HG03520 (cell line): ENCODE measurements around the gene TYK2.
"Not testable (repeated sequence)": the region's sequence is repeated elsewhere in the genome, so short reads cannot be mapped to it uniquely, and the experiment has no call there.

ENCODE experiments used
- ATAC-seq: cut with Tn5 transposase; IDR thresholded peaks from one replicate; pipeline ENCODE4 v1.9.1; 2021; ENCODE audit warnings: mild to moderate bottlenecking, moderate library complexity; ENCODE audit not compliant: unreplicated experiment

Gene TYK2

DNA sequence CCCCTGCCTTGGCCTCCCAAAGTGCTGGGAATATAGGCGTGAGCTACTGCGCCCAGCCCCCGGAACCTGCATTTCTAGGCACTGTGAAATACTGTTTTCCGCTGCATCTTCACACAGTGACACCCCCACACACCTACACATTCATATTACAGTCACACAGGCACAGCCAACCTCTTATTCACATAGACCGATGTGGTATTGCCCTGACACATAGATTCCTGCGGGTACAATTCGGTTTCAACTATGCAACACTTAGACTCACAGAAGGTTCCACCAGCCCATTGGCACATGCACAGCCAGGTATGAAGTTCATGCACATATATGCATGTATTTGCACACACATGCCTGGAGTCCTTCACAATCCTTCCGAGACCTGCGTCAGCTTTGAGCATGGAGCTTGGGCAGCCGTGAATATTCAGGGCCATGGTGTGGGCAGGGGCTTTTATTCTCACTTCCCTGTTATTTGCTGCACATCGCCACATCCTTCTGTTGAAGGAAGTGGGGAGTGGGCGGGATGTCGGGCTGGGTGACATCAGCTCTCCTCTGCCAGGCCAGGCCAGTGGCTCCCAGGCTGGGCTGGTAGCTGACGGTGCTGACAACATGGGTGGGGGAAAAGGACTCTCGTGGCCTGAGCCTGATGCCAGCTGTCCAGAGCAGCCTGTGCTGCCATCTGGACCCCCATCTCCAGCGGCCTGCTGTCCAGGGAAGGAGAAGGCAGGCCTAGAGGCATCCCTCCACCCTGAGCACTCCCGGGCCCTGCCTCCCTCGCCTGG lies 28.3 kb upstream of the TYK2 start:
- no peak for ATAC-seq

DNA sequence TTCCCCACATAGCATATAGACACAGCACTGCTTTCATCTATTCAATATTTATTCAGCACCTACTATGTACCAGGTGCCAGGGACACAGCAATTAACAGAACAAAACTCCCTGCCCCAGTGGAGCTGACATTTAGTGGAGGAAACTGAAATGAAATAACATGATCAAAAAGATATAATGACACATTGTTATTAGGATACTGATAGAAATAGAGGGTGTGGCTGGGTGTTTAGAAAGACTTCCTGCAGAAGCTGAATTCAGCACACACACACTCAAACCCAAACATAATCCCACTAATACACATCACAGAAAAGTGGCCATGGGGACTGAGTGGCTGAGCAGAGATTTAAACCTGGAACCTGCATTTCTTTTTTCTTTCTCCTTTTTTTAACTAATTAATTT lies 26.7 kb upstream of the TYK2 start:
- no peak for ATAC-seq

DNA sequence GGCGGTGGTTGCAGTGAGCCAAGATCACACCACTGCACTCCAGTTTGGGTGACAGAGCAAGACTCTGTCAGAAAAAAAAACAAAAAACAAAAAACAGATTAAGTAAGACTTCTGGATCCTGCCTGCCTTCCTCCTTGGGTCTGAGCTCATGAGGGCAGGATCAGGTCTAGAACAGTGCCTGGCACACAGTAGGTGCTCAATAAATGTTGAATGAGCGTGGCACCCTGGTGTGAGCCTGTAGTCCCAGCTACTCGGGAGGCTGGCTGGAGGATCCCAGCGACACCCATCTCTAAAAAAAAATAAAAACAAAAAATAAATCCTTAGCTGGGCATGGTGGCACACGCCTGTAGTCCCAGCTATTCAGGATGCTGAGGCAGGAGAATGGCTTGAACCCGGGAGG lies 25.8 kb upstream of the TYK2 start:
- no peak for ATAC-seq

DNA sequence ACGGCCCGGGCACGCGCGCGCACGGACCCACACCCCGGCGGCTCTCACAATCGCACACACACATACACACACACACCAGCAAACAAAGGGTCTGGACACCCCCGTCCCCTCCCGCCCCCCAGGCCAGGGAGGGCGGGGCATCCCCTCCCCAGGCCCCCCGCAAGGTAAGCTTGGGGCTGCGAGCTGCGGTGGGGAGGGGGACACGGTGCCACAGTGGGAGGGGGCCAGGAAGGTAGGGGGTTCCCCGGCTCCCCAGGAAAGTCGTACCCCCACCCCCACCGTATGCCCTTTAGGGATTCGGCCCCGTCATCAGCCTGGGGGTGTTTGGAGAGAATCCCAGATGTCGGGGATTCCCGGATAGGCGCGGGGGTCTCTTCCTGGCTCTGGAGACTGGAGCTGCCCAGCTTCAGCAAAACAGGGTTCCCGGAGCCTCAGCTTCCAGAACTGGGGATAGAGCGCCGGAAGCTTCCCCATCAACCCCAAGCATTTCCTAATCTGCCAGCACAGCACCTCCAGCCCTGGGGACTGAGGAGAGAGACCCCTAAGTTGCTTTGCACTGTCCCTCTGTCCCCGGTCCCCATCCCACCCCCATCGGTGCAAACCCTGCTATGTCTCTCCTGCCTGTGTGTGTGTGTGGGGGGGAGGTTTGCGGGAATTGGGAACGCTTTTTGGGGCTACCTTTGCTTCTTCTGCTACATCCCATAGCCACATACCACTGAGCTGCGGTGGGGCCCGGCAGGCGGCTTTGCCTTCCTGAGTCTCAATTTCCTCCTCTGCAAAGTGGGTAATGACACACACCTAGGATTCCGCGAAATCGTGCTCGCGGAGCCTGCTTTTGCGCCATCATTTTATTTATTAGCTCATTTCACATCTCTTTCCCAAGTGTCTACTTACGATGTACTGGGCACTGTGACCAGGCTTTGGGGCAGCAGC lies 24.8 kb upstream of the TYK2 start:
- no peak for ATAC-seq

DNA sequence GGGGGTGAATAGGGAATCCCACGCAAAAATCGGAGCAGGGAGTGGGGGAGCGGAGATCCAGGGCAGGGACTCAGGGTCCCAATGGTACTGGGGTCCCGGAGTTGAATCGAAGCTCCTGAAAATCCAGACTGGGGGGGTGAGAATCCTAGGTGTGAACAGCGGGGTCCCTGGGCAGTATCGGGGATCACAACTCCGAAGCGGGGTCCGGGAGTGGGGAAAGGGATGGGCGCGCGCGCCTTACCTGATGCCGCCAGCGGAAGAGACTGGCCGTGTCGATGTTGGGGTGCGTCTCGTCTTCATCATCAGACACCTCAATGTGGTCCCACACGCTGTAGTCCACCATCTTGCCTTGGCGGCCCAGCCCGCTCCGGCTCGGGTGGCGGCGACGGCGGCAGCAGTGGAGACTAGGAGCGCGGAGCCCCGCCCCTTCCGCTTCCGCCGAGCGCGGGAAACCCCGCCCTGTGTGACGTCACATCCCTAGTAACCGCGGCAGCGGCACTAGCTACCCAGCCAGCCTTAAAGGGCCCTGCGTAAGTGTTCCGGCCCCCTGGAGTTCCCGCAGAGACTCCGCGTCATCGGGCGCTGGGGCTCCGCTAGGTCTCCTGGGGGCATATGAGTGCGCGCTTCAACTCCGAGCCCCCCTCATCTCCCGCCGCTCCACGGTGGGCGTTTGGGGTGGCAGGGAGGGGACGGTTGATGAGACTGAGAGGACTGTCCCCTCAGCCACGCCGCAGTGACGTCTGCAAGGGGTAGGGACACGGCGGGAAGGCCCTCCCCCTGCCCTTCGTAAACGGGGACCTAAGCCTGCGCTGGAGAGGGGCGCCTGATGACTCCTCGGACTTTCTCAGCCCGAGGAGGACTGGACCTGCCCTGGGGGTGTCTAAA lies 23.0 kb upstream of the TYK2 start, which contains the start of gene CDC37:
Gene CDC37 (minus strand): TSS at position 406 of the 885 bp plus-strand sequence. CDS start 63 bp downstream, at position 343.
- peak; percentile 75 for ATAC-seq

DNA sequence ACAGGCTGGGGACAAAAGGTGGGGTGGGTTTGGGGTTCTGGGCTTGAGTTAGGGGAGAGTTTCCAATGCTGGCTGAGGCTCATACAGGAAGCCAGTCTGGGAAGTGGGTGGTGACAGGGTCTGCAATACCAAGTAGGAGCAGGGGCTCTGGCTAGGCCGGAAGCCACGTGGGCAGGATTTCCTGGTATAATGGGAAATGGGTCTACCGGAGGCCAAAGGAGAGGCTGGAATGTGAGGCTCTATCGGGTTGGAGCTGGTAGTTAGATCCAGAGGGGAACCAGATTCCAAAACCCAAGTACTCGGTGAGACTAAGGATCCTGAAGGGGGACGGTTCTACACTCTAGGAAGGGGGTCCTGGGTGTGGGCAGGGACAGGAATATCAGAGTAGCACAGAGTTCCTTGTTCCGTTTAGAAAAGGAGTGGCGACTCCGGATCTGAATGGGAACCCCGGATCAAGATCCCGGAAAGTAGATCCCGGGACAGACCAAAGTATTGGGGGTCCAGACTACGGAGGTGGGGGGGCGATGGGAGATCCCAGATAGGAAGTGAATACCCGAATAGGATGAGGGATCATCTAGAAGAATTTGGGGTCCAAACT lies 22.2 kb upstream of the TYK2 start:
- ATAC-seq, result no peak

DNA sequence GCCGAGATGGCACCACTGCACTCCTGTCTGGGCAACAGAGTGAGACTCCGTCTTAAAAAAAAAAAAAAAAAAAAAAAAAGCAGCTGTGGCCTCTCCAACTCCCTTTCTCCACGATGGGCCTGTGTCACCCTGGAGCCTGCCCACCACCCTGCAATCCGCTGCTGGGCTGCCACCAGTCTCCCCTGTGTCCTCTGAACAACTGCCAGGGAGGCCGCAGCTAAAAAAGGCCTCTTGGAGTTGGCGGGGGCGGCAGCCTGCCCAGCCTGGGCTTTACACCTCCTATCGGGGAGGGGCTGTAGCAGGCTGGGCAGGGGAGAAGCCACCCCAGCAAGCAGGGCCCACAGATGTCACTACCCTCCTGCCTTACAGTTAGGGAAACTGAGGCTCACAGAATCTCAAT lies 19.5 kb upstream of the TYK2 start:
- ATAC-seq, result no peak

DNA sequence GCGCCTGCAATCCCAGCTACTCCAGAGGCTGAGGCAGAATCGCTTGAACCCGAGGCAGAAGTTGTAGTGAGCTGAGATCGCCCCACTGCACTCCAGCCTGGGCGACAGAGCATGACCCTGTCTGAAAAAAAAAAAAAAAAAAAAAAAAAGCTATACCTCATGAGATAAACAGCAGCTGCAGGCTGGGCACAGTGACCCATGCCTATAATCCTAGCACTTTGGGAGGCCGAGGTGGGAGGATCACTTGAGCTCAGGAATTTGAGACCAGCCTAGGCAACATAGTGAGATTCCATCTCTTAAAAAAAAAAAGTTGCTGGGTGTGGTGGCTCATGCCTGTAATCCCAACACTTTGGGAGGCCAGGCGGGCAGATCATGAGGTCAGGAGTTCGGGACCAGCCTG lies 19.0 kb upstream of the TYK2 start:
- not testable (repeated sequence) for ATAC-seq

DNA sequence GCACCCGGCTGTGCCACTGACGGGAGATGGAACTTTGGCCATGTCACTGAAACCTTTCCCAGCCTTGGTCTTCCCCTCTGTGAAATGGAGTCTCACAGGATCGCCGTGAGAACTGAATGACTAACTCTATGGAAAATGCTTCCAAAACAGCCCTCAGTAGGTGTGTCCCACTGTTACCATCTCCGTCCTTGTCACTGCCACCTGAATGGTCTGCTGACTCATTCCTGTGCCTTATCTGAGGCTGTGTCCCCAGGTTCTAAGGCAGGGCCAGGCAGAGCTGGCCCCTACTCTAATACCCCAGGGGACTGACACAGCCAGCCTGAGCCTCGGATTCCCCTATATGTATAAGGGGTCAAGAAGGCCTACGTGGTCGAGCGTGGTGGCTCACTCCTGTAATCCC lies 18.4 kb upstream of the TYK2 start:
- ATAC-seq, result no peak

DNA sequence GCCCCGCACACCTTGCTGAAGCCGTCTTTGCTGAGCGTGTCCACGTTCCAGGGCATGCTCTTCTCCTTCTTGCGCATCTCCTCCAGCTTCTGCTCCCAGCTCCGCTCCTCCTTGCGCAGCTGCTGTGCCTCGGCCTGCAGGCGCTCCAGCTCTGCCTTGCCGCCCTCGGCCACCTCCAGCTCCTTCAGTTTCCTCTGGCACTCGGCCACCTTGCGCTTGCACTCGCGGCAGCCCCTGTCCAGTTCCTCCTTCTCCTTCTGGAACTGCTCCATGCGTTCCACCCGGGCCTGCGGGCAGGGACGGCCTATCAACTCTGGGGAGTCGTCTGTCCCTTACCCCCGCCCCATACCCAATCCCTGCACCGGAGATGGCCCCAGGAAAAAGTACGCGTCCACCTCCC lies 15.5 kb upstream of the TYK2 start:
- no peak for ATAC-seq

DNA sequence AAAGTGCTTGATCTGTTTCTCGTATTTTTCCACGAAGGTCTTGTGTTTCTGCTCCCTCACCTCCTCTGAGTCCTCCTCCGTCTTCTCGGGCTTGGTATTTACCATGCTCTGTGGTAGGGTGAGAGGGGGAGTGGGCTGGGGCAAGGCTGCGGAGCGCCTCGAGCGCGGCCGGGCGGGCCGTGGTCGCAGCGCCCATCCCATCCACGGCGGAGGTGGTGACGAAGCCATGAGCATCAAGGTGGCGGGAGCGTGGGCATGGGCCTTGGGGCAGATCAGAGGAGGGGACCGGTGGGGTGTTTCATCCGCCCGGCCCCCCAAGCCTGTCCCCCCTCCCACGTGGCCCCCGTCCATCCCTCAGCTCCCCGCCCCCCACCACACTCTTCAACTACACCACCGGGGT lies 15.1 kb upstream of the TYK2 start:
- no peak for ATAC-seq

DNA sequence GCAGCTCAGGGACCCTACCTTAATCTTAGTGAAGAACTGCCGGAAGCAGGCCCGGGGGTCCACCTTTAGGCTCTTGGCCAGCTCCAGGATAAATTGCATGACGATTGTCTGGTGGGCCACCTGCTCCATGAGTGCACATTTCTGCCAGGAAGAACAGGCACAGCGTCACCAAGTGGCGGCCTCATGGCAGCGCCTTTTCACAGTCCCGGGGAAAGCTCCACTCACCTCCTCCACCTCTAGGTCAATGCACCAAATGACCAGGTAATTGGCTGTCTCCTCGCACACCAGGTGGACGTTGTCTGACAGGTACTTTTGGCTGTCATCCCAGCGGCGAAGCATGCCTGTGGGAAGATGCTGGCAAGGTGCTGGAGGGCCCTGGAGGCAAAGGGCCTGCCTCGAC lies 14.6 kb upstream of the TYK2 start:
- no peak for ATAC-seq

DNA sequence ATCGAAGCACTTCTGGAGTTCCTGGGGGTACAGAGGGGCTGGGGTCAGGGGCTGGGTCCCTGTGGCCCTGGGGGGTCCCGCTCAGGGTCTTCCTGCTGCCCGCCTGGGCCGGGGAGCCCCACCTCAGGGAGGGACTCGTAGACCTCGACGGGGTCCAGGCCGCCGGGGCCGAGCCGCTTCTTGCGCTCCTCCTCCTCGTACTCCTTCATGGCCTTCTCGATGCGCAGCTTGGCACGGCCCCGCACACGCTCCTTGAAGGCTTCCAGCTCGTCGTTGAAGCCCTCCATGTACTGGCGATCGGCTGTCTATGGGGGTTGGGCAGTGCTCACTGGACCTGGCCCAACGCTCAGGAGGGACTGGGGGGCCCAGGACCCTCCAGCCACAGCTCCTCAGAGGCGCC lies 12.8 kb upstream of the TYK2 start:
- ATAC-seq, result no peak

DNA sequence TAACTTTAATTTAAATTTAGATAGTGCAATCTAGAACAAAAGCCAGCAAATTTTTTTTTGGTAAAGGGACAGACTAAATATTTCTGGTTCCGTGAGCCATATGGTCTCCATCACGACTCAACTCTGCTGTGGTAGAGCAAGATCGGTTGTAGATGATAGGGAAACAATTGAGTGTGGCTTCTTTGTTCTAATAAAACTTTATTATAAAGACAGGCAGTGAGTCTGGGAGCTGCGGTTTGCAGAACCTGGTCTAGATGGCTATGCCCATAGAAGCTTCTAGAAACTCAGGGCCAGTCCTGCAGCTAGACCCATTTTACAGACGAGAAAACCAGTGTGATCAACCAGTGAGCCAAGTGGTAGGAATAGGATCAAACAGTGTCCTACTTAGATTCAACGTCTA lies 11.7 kb upstream of the TYK2 start:
- no peak for ATAC-seq

DNA sequence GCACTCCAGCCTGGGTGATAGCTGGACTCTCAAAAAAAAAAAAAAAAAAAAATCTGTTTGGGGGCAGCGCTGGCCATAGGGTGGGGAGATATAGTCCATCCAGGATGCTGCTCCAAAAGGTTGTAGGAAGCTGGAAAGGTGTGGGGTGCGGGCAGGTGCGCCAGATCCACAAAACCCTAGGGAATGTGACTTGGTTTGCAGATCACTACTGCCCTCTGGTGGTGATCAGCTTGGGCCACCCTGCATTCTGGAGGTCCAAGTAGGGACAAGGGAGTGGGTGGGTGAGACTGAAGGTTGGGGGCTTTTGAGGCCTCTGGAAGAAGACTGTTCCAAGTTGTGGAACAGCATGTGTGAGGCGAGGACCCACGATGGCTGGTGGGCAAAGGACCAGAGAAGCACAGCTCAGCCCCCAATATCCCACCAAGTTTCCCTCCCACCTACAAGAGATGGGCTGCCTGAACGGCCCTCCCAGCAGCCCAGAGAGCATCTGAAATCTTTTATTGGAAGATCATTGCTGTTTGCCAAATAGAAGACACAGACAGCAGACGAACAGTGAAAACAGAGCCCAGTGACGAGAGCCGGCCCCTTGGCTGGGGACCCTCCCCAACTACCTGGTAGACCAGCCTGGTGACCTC lies 10.4 kb upstream of the TYK2 start:
- no peak for ATAC-seq

DNA sequence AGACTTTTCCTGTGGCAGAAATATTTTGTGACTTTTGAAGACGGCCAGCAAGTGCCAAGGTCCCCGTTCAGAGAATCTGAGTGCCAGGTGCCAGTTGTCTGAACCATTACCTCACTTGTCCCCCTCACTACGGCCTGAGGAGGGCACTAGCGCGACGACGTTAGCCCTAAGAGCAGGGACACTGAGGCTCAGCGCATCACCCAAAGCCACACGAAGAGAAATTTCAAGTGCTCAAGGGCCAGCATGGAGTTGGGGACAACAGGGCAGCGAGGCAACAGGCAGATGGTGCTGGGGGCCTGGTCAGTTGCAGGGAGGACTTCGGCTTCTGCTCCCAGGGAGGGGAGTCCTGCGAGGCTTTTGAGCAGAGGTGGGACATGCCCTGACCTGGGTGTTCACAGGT lies 9.5 kb upstream of the TYK2 start:
- no peak for ATAC-seq

DNA sequence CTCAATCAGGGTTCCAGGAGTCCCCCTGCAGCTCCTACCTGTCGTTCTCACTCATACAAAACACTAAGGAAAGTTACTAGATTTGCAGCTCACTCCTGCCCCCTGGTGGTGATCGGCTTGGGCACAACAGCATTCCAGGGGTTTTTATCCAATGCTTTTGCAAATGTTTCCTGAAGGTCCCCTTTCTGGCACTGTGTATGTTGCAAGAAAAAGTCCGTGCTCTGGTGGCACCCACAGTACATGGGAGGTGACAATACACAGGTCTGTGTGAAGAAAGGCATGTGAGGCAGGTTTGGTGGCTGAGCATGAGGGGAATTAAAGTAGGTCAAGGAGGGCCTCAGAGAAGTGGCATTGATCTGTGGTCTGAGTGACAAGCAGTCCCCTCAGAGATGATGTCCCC lies 8.6 kb upstream of the TYK2 start:
- ATAC-seq, result no peak

DNA sequence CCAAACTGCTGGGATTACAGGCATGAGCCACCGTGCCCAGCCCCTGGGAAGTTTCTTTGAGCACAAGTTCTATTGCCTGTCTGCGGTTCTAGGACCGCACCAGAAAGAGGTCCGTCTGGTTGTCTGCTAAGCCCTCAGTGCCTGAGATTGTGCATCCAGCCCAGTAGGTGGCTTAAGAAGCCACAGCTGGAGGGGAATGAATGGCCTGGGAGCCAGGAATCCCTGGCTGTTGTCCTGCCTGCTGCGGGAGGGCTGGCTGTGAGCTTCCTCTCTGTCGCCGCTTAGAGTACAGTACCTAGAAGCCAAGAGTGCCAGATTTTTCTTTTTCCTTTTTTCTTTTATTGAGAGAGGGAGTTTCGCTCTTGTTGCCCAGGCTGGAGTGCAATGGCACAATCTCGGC lies 4.2 kb upstream of the TYK2 start:
- no peak for ATAC-seq

DNA sequence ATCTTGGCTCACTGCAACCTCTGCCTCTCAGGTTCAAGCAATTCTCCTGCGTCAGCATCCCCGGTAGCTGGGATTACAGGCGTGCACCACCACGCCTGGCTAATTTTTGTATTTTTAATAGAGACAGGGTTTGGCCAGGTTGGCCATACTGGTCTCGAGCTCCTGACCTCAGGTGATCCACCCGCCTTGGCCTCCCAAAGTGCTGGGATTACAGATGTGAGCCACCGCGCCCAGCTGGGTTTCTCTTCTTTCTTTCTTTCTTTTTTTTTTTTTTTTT lies 2.8 kb upstream of the TYK2 start:
- not testable (repeated sequence) for ATAC-seq

DNA sequence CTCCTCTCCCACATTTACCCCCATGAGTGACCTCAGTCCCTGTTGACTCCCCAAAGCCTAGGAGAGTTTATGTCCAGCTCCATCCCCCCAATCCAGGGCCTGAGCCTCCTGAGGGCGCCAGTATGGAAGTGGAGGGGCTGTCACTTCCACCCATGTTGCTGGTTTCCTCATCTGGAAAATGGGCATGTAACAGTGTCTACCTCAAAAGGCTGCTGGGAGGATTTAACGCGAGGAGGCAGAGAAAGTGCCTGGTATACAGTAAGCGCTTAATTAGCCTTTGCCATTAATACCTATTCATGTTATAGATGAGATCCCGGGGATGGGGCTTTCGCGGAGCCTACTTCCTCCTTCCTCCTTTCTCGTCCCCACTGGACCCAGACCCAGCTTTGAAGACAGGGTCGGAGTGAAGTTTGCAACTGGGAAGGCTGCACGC lies 476 bp downstream of the TYK2 start:
- no peak for ATAC-seq
